ENCODE measurements around the gene LRRC28. TPM values are rescaled to one million over a fixed set of nuclear protein-coding genes. Genes with fewer than 3 reads are reported as not detected.

LRRC28 gene
- total and polyA plus RNA-seq, 8 donors, result 4.5 to 24.9 (median 15.2) TPM

GRCh38 chr15:99350408-99350807 is 99.1 kb downstream of the LRRC28 start:
- no peaks in the 10 kb centered on the region for H3K4me1 ChIP-seq
- no peak overlapping the region for H3K27ac ChIP-seq
- FAIRE-seq (no peak), DNase-seq (no peak), ATAC-seq (no peak)
- 98 to 99% methylated on average over 3 of the region's 3 CpGs for WGBS, 2 donors
- TF ChIP-seq CTCF (IDR thresholded peaks at IDR 0.05), result no peak
- no peaks in the 10 kb centered on the region for H3K9me3 ChIP-seq
- H3K27me3 ChIP-seq, result no peaks in the 10 kb centered on the region
- no peaks in the 10 kb centered on the region for H3K36me3 ChIP-seq
- no peak overlapping the region for H3K4me3 ChIP-seq
- intact Hi-C loops (cut with DNase I), result no loop called here

GRCh38 chr15:99359769-99360168 is 108.5 kb downstream of the LRRC28 start:
- no peaks in the 10 kb centered on the region for H3K36me3 ChIP-seq
- ATAC-seq (no peak), FAIRE-seq (no peak), DNase-seq (no peak)
- H3K27me3 ChIP-seq, result no peaks in the 10 kb centered on the region
- no peaks in the 10 kb centered on the region for H3K9me3 ChIP-seq
- intact Hi-C loops (cut with DNase I), result no loop called here
- TF ChIP-seq CTCF (IDR thresholded peaks at IDR 0.05), result no peak
- H3K4me1 ChIP-seq, result no peaks in the 10 kb centered on the region
- no peak overlapping the region for H3K27ac ChIP-seq
- 85 to 86% methylated on average over 2 of the region's 2 CpGs for WGBS, 2 donors
- H3K4me3 ChIP-seq, result no peak overlapping the region

- no peak for FAIRE-seq
- peak in 1 of 4 donors; percentile 31 for ATAC-seq
- Histone ChIP-seq H3K4me3 (no peak overlapping the region), H3K27ac (no peak overlapping the region), H3K36me3 (no peaks in the 10 kb centered on the region), H3K27me3 (no peaks in the 10 kb centered on the region), H3K4me1 (no peaks in the 10 kb centered on the region), H3K9me3 (no peaks in the 10 kb centered on the region)
- DNase-seq, result no peak
- 84 to 87% methylated on average over 13 of the region's 13 CpGs for WGBS, 2 donors
- TF ChIP-seq CTCF (IDR thresholded peaks at IDR 0.05), result peak in 3 of 4 donors; percentile 16 to 31 (median 27)
- intact Hi-C loops (cut with DNase I), result no loop called here
These were observed 110.4 kb downstream of the LRRC28 start for GRCh38 chr15:99361545-99362185.

GRCh38 chr15:99365242-99365641 is 114.0 kb downstream of the LRRC28 start:
- H3K27ac ChIP-seq, result no peak overlapping the region
- intact Hi-C loops (cut with DNase I), result no loop called here
- FAIRE-seq (peak; percentile 41), ATAC-seq (no peak), DNase-seq (no peak)
- no peaks in the 10 kb centered on the region for H3K36me3 ChIP-seq
- no peaks in the 10 kb centered on the region for H3K27me3 ChIP-seq
- H3K9me3 ChIP-seq, result no peaks in the 10 kb centered on the region
- WGBS, 2 donors, result 90 to 92% methylated on average over 1 of the region's 1 CpG
- no peaks in the 10 kb centered on the region for H3K4me1 ChIP-seq
- TF ChIP-seq CTCF (IDR thresholded peaks at IDR 0.05), result no peak
- H3K4me3 ChIP-seq, result no peak overlapping the region

- no peak for TF ChIP-seq CTCF (IDR thresholded peaks at IDR 0.05)
- ATAC-seq (no peak), FAIRE-seq (no peak), DNase-seq (no peak)
- H3K4me1 ChIP-seq, result no peaks in the 10 kb centered on the region
- no peak overlapping the region for H3K4me3 ChIP-seq
- H3K36me3 ChIP-seq, result no peaks in the 10 kb centered on the region
- no peaks in the 10 kb centered on the region for H3K27me3 ChIP-seq
- no peaks in the 10 kb centered on the region for H3K9me3 ChIP-seq
- WGBS, 2 donors, result 91 to 100% methylated on average over 1 of the region's 1 CpG
- no peak overlapping the region for H3K27ac ChIP-seq
- intact Hi-C loops (cut with DNase I), result no loop called here
These were observed 114.7 kb downstream of the LRRC28 start for GRCh38 chr15:99366013-99366412.
